Mesodermal cell (in vitro differentiated cells): ENCODE results near the gene ATG5.
"Not testable (repeated sequence)": the region's sequence is repeated elsewhere in the genome, so short reads cannot be mapped to it uniquely, and the experiment has no call there.

ENCODE experiments used
- H3K27ac ChIP-seq: 2 replicates; pipeline ENCODE4 v1.7.0; 2013; ENCODE audit warnings: mild to moderate bottlenecking, low read depth, low read length, moderate library complexity; ENCODE audit not compliant: severe bottlenecking
- H3K36me3 ChIP-seq: 2 replicates; pipeline ENCODE4 v1.7.1; 2013; ENCODE audit warnings: mild to moderate bottlenecking, low read length, moderate library complexity; ENCODE audit not compliant: control insufficient read depth, insufficient read depth
- H3K4me1 ChIP-seq: one replicate; pipeline ENCODE4 v1.7.1; 2013; ENCODE audit warnings: mild to moderate bottlenecking, low read length; ENCODE audit not compliant: insufficient read depth, control insufficient read depth, poor library complexity, severe bottlenecking
- H3K4me3 ChIP-seq: 2 replicates; pipeline ENCODE4 v1.7.0; 2013; ENCODE audit warnings: low read length, control low read depth, mild to moderate bottlenecking; ENCODE audit not compliant: insufficient read depth, poor library complexity, severe bottlenecking; ENCODE audit errors: extremely low read depth
- H3K9me3 ChIP-seq: 2 replicates; pipeline ENCODE4 v1.7.1; 2013; ENCODE audit warnings: mild to moderate bottlenecking, low read length, moderate library complexity; ENCODE audit not compliant: control insufficient read depth
- WGBS, 2 experiments: methylation state at CpG; one replicate each; pipeline ENCODE4 v1.1.5; 2013; ENCODE audit warnings: missing lambda C conversion rate in 2 of 2; ENCODE audit not compliant: insufficient coverage in 2 of 2; 5-methylcytosine and 5-hydroxymethylcytosine counted together

The ATG5 gene

GRCh38 chr6:106258726-106259125, 66.8 kb downstream of the ATG5 start:
- Histone ChIP-seq H3K4me1 (no peaks in the 10 kb centered on the region), H3K27ac (no peak overlapping the region), H3K4me3 (no peak overlapping the region), H3K36me3 (peaks cover 9% of the 10 kb centered on the region), H3K9me3 (no peaks in the 10 kb centered on the region)

GRCh38 chr6:106257195-106257594, 68.4 kb downstream of the ATG5 start:
- Histone ChIP-seq H3K4me3 (no peak overlapping the region), H3K9me3 (no peaks in the 10 kb centered on the region), H3K4me1 (no peaks in the 10 kb centered on the region), H3K36me3 (peaks cover 3% of the 10 kb centered on the region), H3K27ac (no peak overlapping the region)
- no CpG with 5 or more reads among the region's 2 CpGs for WGBS, 2 experiments

- Histone ChIP-seq H3K36me3 (peaks cover 3% of the 10 kb centered on the region), H3K27ac (no peak overlapping the region), H3K4me3 (no peak overlapping the region), H3K9me3 (no peaks in the 10 kb centered on the region), H3K4me1 (no peaks in the 10 kb centered on the region)
- WGBS, 2 experiments, result 86 to 100% methylated on average over 1 of the region's 4 CpGs
These were observed 69.2 kb downstream of the ATG5 start for GRCh38 chr6:106256201-106256968.

- H3K27ac ChIP-seq, result no peak overlapping the region
- WGBS, 2 experiments, result 100% methylated on average over 1 of the region's 3 CpGs; no CpG with 5 or more reads in 1 of the 2 experiments
- H3K4me1 ChIP-seq, result no peaks in the 10 kb centered on the region
- no peak overlapping the region for H3K4me3 ChIP-seq
- no peaks in the 10 kb centered on the region for H3K9me3 ChIP-seq
- H3K36me3 ChIP-seq, result peaks cover 3% of the 10 kb centered on the region
These were observed 70.3 kb downstream of the ATG5 start for GRCh38 chr6:106255306-106255705.

- Histone ChIP-seq H3K4me1 (no peaks in the 10 kb centered on the region), H3K27ac (no peak overlapping the region), H3K4me3 (no peak overlapping the region), H3K36me3 (peaks cover under 1% of the 10 kb centered on the region), H3K9me3 (no peaks in the 10 kb centered on the region)
These were observed 70.9 kb downstream of the ATG5 start for GRCh38 chr6:106254636-106255035.

- no peak overlapping the region for H3K4me3 ChIP-seq
- H3K27ac ChIP-seq, result no peak overlapping the region
- H3K36me3 ChIP-seq, result no peaks in the 10 kb centered on the region
- H3K4me1 ChIP-seq, result no peaks in the 10 kb centered on the region
- H3K9me3 ChIP-seq, result no peaks in the 10 kb centered on the region
- 71 to 95% methylated on average over 1 of the region's 1 CpG for WGBS, 2 experiments
These were observed 71.8 kb downstream of the ATG5 start for GRCh38 chr6:106253731-106254130.

- WGBS, 2 experiments, result no CpG with 5 or more reads among the region's 1 CpG
- Histone ChIP-seq H3K4me1 (no peaks in the 10 kb centered on the region), H3K9me3 (no peaks in the 10 kb centered on the region)
These were observed 72.4 kb downstream of the ATG5 start for GRCh38 chr6:106253172-106253571.

GRCh38 chr6:106252687-106253086, 72.9 kb downstream of the ATG5 start:
- 100% methylated on average over 1 of the region's 2 CpGs for WGBS, 2 experiments
- H3K4me3 ChIP-seq, result no peak overlapping the region
- no peaks in the 10 kb centered on the region for H3K4me1 ChIP-seq
- H3K36me3 ChIP-seq, result peaks cover 1% of the 10 kb centered on the region
- no peak overlapping the region for H3K27ac ChIP-seq
- no peaks in the 10 kb centered on the region for H3K9me3 ChIP-seq

More at GRCh38 chr6:106253172-106253571, 72.4 kb downstream of the ATG5 start:
- Histone ChIP-seq H3K27ac (no peak overlapping the region), H3K4me3 (no peak overlapping the region), H3K36me3 (no peaks in the 10 kb centered on the region)

GRCh38 chr6:106251531-106252255, 73.9 kb downstream of the ATG5 start:
- H3K4me1 ChIP-seq, H3K27ac ChIP-seq, H3K36me3 ChIP-seq, H3K4me3 ChIP-seq, H3K9me3 ChIP-seq: not testable (repeated sequence)
- WGBS, 2 experiments, result 95 to 98% methylated on average over 5 to 6 of the region's 8 CpGs

GRCh38 chr6:106250953-106251352, 74.6 kb downstream of the ATG5 start:
- Histone ChIP-seq H3K4me3 (no peak overlapping the region), H3K9me3 (no peaks in the 10 kb centered on the region), H3K27ac (no peak overlapping the region), H3K36me3 (peaks cover 9% of the 10 kb centered on the region), H3K4me1 (no peaks in the 10 kb centered on the region)
- 82 to 92% methylated on average over 3 to 4 of the region's 4 CpGs for WGBS, 2 experiments

- Histone ChIP-seq H3K4me1 (no peaks in the 10 kb centered on the region), H3K27ac (no peak overlapping the region), H3K36me3 (peaks cover 9% of the 10 kb centered on the region), H3K9me3 (no peaks in the 10 kb centered on the region), H3K4me3 (no peak overlapping the region)
- no CpG with 5 or more reads among the region's 1 CpG for WGBS, 2 experiments
These were observed 75.9 kb downstream of the ATG5 start for GRCh38 chr6:106249658-106250057.
